Activated B cell treated with CpG ODN at 0.5 μM for 24 hours (primary cell): ENCODE measurements around the gene GOLGA7B. TPM values are rescaled to one million over a fixed set of nuclear protein-coding genes. Genes with fewer than 3 reads are reported as not detected.

ENCODE experiments used
- ATAC-seq: fragments of 200-7000 bp; cut with Tn5 transposase; one replicate; pipeline ENCODE4 v1.10.0; 2021; ENCODE audit warnings: low read depth, mild to moderate bottlenecking, moderate library complexity
- CTCF ChIA-PET: fragments of 350-600 bp; sonication (Branson Sonifier 250); formaldehyde crosslinking; loops from one replicate; lab custom pipeline; 2021; ENCODE audit warnings: antibody characterized with exemption; lab: Charles Lee
- POLR2A ChIA-PET: fragments of 350-600 bp; sonication (Branson Sonifier 250); formaldehyde crosslinking; loops from one replicate; lab custom pipeline; 2021; ENCODE audit warnings: antibody characterized with exemption; lab: Charles Lee
- DNase-seq: peaks from one replicate; pipeline ENCODE4 v3.0.0; 2022
- H3K27ac Mint-ChIP-seq: one replicate; pipeline ENCODE4 v1.8.0; 2020; ENCODE audit warnings: mixed read lengths
- H3K27me3 Mint-ChIP-seq: one replicate; pipeline ENCODE4 v1.8.0; 2021; ENCODE audit warnings: mixed read lengths
- H3K36me3 Mint-ChIP-seq: one replicate; pipeline ENCODE4 v1.8.0; 2021; ENCODE audit warnings: low read depth, mixed read lengths
- H3K4me1 Mint-ChIP-seq: one replicate; pipeline ENCODE4 v1.8.0; 2021; ENCODE audit warnings: mixed read lengths
- H3K4me3 Mint-ChIP-seq: one replicate; pipeline ENCODE4 v1.8.0; 2020; ENCODE audit warnings: mild to moderate bottlenecking, mixed read lengths
- H3K9me3 Mint-ChIP-seq: one replicate; pipeline ENCODE4 v1.8.0; 2020; ENCODE audit warnings: mixed read lengths
- intact Hi-C: fragments of 100-400 bp; cut with micrococcal nuclease; formaldehyde crosslinking; loops from one replicate; pipeline ENCODE4 v1.15.1; 2024
- total RNA-seq: library from RNA; stranded (reverse); gene quantifications from 2 replicates; pipeline ENCODE4 v1.2.3, GENCODE V29; 2022
- TF ChIP-seq, protein P1 (sequence below): fragments of 200-600 bp; IDR thresholded peaks from one replicate; pipeline ENCODE4 v1.8.0; 2022; ENCODE audit warnings: antibody characterized with exemption, mild to moderate bottlenecking

Gene GOLGA7B
- total RNA-seq, 1 donor from 2014 or later = 0.04 TPM

GRCh38 chr10:97810446-97810845 lies 39.2 kb upstream of the GOLGA7B start:
- no peak overlapping the region for H3K4me3 Mint-ChIP-seq
- CTCF ChIA-PET = no interaction called here
- ATAC-seq (no peak), DNase-seq (no peak)
- no peaks in the 10 kb centered on the region for H3K36me3 Mint-ChIP-seq
- TF ChIP-seq, protein P1, sequence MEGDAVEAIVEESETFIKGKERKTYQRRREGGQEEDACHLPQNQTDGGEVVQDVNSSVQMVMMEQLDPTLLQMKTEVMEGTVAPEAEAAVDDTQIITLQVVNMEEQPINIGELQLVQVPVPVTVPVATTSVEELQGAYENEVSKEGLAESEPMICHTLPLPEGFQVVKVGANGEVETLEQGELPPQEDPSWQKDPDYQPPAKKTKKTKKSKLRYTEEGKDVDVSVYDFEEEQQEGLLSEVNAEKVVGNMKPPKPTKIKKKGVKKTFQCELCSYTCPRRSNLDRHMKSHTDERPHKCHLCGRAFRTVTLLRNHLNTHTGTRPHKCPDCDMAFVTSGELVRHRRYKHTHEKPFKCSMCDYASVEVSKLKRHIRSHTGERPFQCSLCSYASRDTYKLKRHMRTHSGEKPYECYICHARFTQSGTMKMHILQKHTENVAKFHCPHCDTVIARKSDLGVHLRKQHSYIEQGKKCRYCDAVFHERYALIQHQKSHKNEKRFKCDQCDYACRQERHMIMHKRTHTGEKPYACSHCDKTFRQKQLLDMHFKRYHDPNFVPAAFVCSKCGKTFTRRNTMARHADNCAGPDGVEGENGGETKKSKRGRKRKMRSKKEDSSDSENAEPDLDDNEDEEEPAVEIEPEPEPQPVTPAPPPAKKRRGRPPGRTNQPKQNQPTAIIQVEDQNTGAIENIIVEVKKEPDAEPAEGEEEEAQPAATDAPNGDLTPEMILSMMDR = no peak
- intact Hi-C loops = no loop called here
- POLR2A ChIA-PET = no interaction called here
- peaks cover 11% of the 10 kb centered on the region for H3K27me3 Mint-ChIP-seq
- no peaks in the 10 kb centered on the region for H3K9me3 Mint-ChIP-seq
- H3K27ac Mint-ChIP-seq = no peak overlapping the region
- H3K4me1 Mint-ChIP-seq = no peaks in the 10 kb centered on the region

GRCh38 chr10:97811958-97812357 lies 37.7 kb upstream of the GOLGA7B start:
- TF ChIP-seq, protein P1 = no peak
- H3K27ac Mint-ChIP-seq = no peak overlapping the region
- no peak for DNase-seq
- POLR2A ChIA-PET = no interaction called here
- no peaks in the 10 kb centered on the region for H3K36me3 Mint-ChIP-seq
- no peak overlapping the region for H3K4me3 Mint-ChIP-seq
- H3K27me3 Mint-ChIP-seq = peaks cover 18% of the 10 kb centered on the region
- no peaks in the 10 kb centered on the region for H3K9me3 Mint-ChIP-seq
- ATAC-seq = no peak
- H3K4me1 Mint-ChIP-seq = no peaks in the 10 kb centered on the region
- CTCF ChIA-PET = no interaction called here
- intact Hi-C loops = no loop called here

DNA sequence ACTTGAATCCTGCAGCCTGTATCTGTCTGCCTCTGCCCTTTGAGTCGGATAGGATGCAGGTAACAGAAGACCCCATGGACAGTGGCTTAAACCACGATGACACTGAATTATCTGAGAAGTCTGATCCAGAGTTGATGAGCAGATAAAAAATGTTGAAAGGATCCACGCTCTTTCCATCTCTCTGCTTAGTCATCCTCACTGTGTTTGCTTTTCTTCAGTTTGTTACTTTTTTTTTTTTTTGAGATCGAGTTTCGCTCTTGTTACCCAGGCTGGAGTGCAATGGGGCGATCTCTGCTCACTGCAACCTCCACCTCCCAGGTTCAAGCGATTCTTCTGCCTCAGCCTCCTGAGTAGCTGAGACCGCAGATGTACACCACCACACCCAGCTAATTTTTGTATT lies 36.9 kb upstream of the GOLGA7B start:
- Mint-ChIP-seq H3K27me3 (peaks cover 21% of the 10 kb centered on the region), H3K4me1 (no peaks in the 10 kb centered on the region), H3K9me3 (no peaks in the 10 kb centered on the region), H3K36me3 (no peaks in the 10 kb centered on the region), H3K4me3 (no peak overlapping the region), H3K27ac (no peak overlapping the region)
- CTCF ChIA-PET = no interaction called here
- TF ChIP-seq, protein P1 = no peak
- POLR2A ChIA-PET = no interaction called here
- intact Hi-C loops = no loop called here
- no peak for DNase-seq
- ATAC-seq = no peak

- ATAC-seq (no peak), DNase-seq (no peak)
- Mint-ChIP-seq H3K4me1 (no peaks in the 10 kb centered on the region), H3K36me3 (no peaks in the 10 kb centered on the region), H3K9me3 (no peaks in the 10 kb centered on the region), H3K4me3 (no peak overlapping the region), H3K27me3 (peaks cover 24% of the 10 kb centered on the region), H3K27ac (no peak overlapping the region)
- POLR2A ChIA-PET = no interaction called here
- CTCF ChIA-PET = no interaction called here
- intact Hi-C loops = no loop called here
- TF ChIP-seq, protein P1 = no peak
Observed at GRCh38 chr10:97813311-97813710, 36.3 kb upstream of the GOLGA7B start.

GRCh38 chr10:97814996-97815395 lies 34.6 kb upstream of the GOLGA7B start:
- TF ChIP-seq, protein P1 = no peak
- intact Hi-C loops = no loop called here
- no peak for ATAC-seq
- POLR2A ChIA-PET = no interaction called here
- H3K9me3 Mint-ChIP-seq = no peaks in the 10 kb centered on the region
- DNase-seq = no peak
- CTCF ChIA-PET = no interaction called here
- H3K27me3 Mint-ChIP-seq = peaks cover 23% of the 10 kb centered on the region
- H3K27ac Mint-ChIP-seq = no peak overlapping the region
- H3K4me1 Mint-ChIP-seq = no peaks in the 10 kb centered on the region
- no peak overlapping the region for H3K4me3 Mint-ChIP-seq
- no peaks in the 10 kb centered on the region for H3K36me3 Mint-ChIP-seq
